RWPE2 (cell line): Measurements from ENCODE around the gene CNKSR2.

Experiments used
- ATAC-seq: fragments of 200-7000 bp; cut with Tn5 transposase; 3 replicates; pipeline ENCODE4 v1.9.1; 2021; ENCODE audit warnings: low read depth
- DNase-seq: peaks from one replicate; pipeline ENCODE4 v3.0.0-alpha.2; 2020; ENCODE audit warnings: low spot score
- H3K27ac ChIP-seq: fragments of 450-650 bp; 2 replicates; pipeline ENCODE4 v1.5.1; 2017; ENCODE audit warnings: mild to moderate bottlenecking; ENCODE audit not compliant: poor library complexity, severe bottlenecking
- H3K27me3 ChIP-seq: fragments of 250-450 bp; sonication (Bioruptor Pico); 2 replicates; pipeline ENCODE4 v1.5.1; 2021; ENCODE audit warnings: mild to moderate bottlenecking, moderate library complexity; ENCODE audit not compliant: insufficient read depth, poor library complexity, severe bottlenecking
- H3K36me3 ChIP-seq: fragments of 250-450 bp; sonication (Bioruptor Pico); 2 replicates; pipeline ENCODE4 v1.5.1; 2020; ENCODE audit warnings: low read depth, mild to moderate bottlenecking, moderate library complexity
- H3K4me1 ChIP-seq: fragments of 250-450 bp; sonication (Bioruptor Pico); 2 replicates; pipeline ENCODE4 v1.5.1; 2021; ENCODE audit warnings: mild to moderate bottlenecking, moderate library complexity; ENCODE audit not compliant: insufficient read depth, poor library complexity, severe bottlenecking
- H3K4me3 ChIP-seq: fragments of 250-450 bp; sonication (Bioruptor Pico); 2 replicates; pipeline ENCODE4 v1.5.1; 2021; ENCODE audit warnings: mild to moderate bottlenecking, moderate library complexity; ENCODE audit not compliant: severe bottlenecking
- H3K9me3 ChIP-seq: fragments of 250-450 bp; sonication (Bioruptor Pico); 2 replicates; pipeline ENCODE4 v1.5.1; 2021; ENCODE audit warnings: mild to moderate bottlenecking, moderate library complexity; ENCODE audit not compliant: severe bottlenecking
- CTCF ChIP-seq: fragments of 450-650 bp; IDR thresholded peaks from one replicate; pipeline ENCODE4 v1.5.1; 2017; ENCODE audit warnings: mild to moderate bottlenecking, moderate library complexity; ENCODE audit not compliant: poor library complexity, severe bottlenecking

The CNKSR2 gene

DNA sequence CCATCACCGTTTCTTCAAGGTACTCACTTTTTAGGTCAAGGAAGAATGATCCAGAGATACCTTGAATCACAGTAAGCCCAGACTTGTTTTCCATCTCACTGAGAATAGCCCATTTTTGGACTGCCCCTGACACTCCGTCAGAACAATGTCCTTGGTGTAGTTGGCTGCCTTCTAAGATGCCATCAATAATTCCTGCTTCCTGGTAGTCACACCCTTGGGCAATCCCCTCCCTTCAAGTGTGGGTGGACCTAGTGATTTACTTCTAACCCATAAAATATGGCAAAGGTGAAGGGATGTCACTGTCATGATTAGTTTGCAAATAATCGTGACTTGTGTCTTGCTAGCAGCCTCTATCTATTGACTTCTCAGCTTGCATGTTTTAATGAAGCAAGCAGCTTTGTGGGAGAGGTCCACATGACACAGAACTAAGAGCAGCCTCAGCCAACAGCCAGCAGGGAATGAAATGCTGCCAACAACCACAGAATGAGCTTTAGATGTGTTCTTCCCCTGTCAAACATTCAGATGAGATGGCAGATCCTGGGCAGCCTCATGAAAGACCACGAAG lies 303.9 kb downstream of the CNKSR2 start:
- ATAC-seq (no peak), DNase-seq (no peak)
- Histone ChIP-seq H3K27me3 (no peaks in the 10 kb centered on the region), H3K4me3 (no peak overlapping the region), H3K36me3 (no peaks in the 10 kb centered on the region), H3K27ac (no peak overlapping the region), H3K4me1 (no peaks in the 10 kb centered on the region), H3K9me3 (no peaks in the 10 kb centered on the region)
- no peak for TF ChIP-seq CTCF

DNA sequence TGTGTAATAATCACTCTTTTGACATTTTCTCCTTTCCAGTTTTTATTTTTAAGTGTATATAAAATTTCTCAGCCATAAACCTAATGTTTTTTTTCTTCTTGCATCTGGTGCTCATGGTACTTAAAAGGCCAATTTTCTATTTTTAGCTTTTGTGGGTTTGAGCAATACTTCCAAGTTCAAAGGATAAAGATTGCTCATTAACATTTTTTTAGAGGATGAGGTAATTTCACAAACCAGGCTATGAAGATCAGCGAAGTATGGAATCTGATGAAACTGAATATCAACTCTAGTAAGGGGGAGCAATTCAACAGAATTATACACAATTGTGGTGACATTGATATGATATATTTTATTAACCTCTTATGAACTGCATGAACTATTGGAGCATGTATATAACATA lies 309.7 kb downstream of the CNKSR2 start:
- no peaks in the 10 kb centered on the region for H3K27me3 ChIP-seq
- no peak overlapping the region for H3K27ac ChIP-seq
- no peaks in the 10 kb centered on the region for H3K4me1 ChIP-seq
- no peak for TF ChIP-seq CTCF
- ATAC-seq (no peak), DNase-seq (no peak)
- no peaks in the 10 kb centered on the region for H3K9me3 ChIP-seq
- no peaks in the 10 kb centered on the region for H3K36me3 ChIP-seq
- H3K4me3 ChIP-seq, result no peak overlapping the region

- Histone ChIP-seq H3K9me3 (no peaks in the 10 kb centered on the region), H3K27me3 (no peaks in the 10 kb centered on the region), H3K27ac (no peak overlapping the region), H3K4me1 (no peaks in the 10 kb centered on the region), H3K4me3 (no peak overlapping the region), H3K36me3 (no peaks in the 10 kb centered on the region)
- no peak for TF ChIP-seq CTCF
- DNase-seq (no peak), ATAC-seq (no peak)
These were observed 317.3 kb downstream of the CNKSR2 start for GRCh38 chrX:21691512-21692018.

- Histone ChIP-seq H3K27ac (no peak overlapping the region), H3K27me3 (no peaks in the 10 kb centered on the region), H3K4me1 (no peaks in the 10 kb centered on the region), H3K4me3 (no peak overlapping the region), H3K36me3 (no peaks in the 10 kb centered on the region), H3K9me3 (no peaks in the 10 kb centered on the region)
- no peak for ATAC-seq
- no peak for TF ChIP-seq CTCF
- DNase-seq, result no peak
These were observed 324.1 kb downstream of the CNKSR2 start for GRCh38 chrX:21698272-21698671.

GRCh38 chrX:21699136-21699535 lies 324.9 kb downstream of the CNKSR2 start:
- no peaks in the 10 kb centered on the region for H3K4me1 ChIP-seq
- no peak for ATAC-seq
- no peak for TF ChIP-seq CTCF
- H3K27ac ChIP-seq, result no peak overlapping the region
- no peaks in the 10 kb centered on the region for H3K27me3 ChIP-seq
- H3K9me3 ChIP-seq, result no peaks in the 10 kb centered on the region
- no peak overlapping the region for H3K4me3 ChIP-seq
- no peaks in the 10 kb centered on the region for H3K36me3 ChIP-seq
- no peak for DNase-seq
